DMS 273 (cell line): ENCODE results near the gene KIAA1614.

Experiments used
- DNase-seq: peaks from one replicate; lab custom pipeline; 2025; ENCODE audit not compliant: unreplicated experiment; lab: John Stamatoyannopoulos, UW

KIAA1614 gene

GRCh38 chr1:180912801-180913565, at the start of gene KIAA1614:
KIAA1614 (plus strand) TSS chr1:180912897; CDS start chr1:180913244, 347 bp downstream.
- DNase-seq, result peak; percentile 69

GRCh38 chr1:180863158-180863775, 49.4 kb upstream of the KIAA1614 start:
- peak; percentile 78 for DNase-seq

- peak; percentile 78 for DNase-seq
Measured at GRCh38 chr1:180881806-180882509, 30.7 kb upstream of the KIAA1614 start.

GRCh38 chr1:180884588-180885300, 28.0 kb upstream of the KIAA1614 start:
- DNase-seq, result no peak

- DNase-seq, result no peak
Measured at GRCh38 chr1:180886338-180886737, 26.4 kb upstream of the KIAA1614 start.

GRCh38 chr1:180887841-180888240, 24.9 kb upstream of the KIAA1614 start:
- no peak for DNase-seq

GRCh38 chr1:180888870-180889269, 23.8 kb upstream of the KIAA1614 start:
- no peak for DNase-seq

GRCh38 chr1:180889325-180889724, 23.4 kb upstream of the KIAA1614 start:
- DNase-seq, result no peak

GRCh38 chr1:180892272-180892671, 20.4 kb upstream of the KIAA1614 start:
- no peak for DNase-seq

- DNase-seq, result peak; percentile 9
Measured at GRCh38 chr1:180892675-180893074, 20.0 kb upstream of the KIAA1614 start.

- no peak for DNase-seq
Measured at GRCh38 chr1:180893614-180894013, 19.1 kb upstream of the KIAA1614 start.

GRCh38 chr1:180896161-180896560, 16.5 kb upstream of the KIAA1614 start:
- no peak for DNase-seq

GRCh38 chr1:180898441-180899219, 14.1 kb upstream of the KIAA1614 start:
- peak; percentile 53 for DNase-seq

GRCh38 chr1:180899262-180899661, 13.4 kb upstream of the KIAA1614 start:
- DNase-seq, result peak; percentile 37

- peak; percentile 22 for DNase-seq
Measured at GRCh38 chr1:180901076-180901990, 11.4 kb upstream of the KIAA1614 start.

GRCh38 chr1:180902541-180902940, 10.2 kb upstream of the KIAA1614 start:
- DNase-seq, result no peak

GRCh38 chr1:180905927-180906326, 6.8 kb upstream of the KIAA1614 start:
- no peak for DNase-seq

- no peak for DNase-seq
Measured at GRCh38 chr1:180906511-180906910, 6.2 kb upstream of the KIAA1614 start.

- DNase-seq, result no peak
Measured at GRCh38 chr1:180907313-180908055, 5.2 kb upstream of the KIAA1614 start.
